ENCODE data around the gene TROAP.
A peak's percentile ranks its signal among the peaks of the same experiment; 100 is the strongest.

The TROAP gene

DNA sequence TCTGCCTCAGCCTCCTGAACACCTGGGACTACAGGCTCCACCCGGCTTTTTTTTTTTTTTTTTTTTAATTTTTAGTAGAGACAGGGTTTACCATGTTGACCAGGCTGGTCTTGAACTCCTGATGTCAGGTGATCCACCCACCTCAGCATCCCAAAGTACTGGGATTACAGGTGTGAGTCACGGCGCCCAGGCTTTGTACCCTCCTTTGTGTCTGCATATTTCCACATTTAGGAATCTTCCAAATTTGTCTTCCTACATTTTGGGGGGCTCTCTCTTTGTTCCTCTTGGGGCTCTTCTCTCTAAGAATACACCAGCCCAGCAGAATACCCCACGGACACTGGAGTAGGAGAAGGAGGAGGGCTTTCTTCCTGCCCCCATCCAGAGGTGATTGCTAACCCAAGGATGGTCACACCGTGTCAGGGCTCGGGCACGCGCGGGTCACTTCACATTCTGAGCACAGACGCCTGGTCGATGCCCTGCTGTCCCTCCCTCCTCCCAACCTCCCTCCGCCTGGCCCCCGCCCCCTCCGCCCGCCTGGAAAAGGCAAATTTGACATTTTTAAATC, 21.5 kb downstream of the TROAP start:
- TF ChIP-seq, protein P1, sequence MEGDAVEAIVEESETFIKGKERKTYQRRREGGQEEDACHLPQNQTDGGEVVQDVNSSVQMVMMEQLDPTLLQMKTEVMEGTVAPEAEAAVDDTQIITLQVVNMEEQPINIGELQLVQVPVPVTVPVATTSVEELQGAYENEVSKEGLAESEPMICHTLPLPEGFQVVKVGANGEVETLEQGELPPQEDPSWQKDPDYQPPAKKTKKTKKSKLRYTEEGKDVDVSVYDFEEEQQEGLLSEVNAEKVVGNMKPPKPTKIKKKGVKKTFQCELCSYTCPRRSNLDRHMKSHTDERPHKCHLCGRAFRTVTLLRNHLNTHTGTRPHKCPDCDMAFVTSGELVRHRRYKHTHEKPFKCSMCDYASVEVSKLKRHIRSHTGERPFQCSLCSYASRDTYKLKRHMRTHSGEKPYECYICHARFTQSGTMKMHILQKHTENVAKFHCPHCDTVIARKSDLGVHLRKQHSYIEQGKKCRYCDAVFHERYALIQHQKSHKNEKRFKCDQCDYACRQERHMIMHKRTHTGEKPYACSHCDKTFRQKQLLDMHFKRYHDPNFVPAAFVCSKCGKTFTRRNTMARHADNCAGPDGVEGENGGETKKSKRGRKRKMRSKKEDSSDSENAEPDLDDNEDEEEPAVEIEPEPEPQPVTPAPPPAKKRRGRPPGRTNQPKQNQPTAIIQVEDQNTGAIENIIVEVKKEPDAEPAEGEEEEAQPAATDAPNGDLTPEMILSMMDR (conservative IDR thresholded peaks at IDR 0.05) = no peak

DNA sequence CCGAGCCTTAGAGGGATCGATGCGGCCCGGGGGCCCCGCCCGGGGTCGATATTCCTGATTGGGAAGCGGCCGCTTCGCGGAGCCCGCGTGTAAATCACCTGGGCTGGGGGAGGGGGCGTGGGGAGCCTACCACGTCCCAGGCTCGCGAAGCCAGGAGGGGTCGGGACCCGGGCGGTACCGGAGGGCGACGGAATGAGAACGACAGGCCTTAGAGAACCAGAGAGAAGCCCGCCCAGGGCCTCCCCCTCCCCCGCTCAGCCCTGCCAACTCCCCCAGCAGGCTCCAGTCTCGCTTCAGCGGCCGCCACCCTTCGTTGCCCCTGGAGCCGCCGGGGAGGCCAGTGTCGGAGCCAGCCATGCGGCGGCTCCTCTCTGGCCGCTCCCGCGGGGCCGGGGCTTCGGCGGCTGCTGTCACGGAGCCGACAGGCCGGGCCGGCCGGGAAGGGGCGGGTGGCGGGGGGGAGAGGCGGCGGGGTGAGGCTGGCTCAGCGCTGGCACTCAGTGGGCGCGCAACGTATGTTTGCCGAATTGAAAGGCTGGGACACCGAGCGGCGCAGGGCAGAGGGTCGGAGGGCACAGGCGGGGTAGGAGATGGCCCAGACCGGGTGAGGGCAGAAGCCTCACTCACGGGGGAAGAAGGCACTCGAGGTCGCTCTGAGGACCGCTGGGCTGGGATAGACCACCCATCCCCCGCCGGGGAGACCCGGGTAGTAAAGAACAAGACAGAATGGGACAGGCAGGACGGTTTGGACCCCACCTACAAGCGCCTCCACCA, 22.2 kb downstream of the TROAP start:
- peak overlapping the region; percentile 58; the same call in 1 of the 2 replicates for H3K27ac ChIP-seq
- TF ChIP-seq, protein P1 (conservative IDR thresholded peaks at IDR 0.05) = no peak

More for the DNA sequence above, 21.5 kb downstream of the TROAP start:
- H3K27ac ChIP-seq = peak overlapping the region; percentile 58; the same call in 1 of the 2 replicates

DNA sequence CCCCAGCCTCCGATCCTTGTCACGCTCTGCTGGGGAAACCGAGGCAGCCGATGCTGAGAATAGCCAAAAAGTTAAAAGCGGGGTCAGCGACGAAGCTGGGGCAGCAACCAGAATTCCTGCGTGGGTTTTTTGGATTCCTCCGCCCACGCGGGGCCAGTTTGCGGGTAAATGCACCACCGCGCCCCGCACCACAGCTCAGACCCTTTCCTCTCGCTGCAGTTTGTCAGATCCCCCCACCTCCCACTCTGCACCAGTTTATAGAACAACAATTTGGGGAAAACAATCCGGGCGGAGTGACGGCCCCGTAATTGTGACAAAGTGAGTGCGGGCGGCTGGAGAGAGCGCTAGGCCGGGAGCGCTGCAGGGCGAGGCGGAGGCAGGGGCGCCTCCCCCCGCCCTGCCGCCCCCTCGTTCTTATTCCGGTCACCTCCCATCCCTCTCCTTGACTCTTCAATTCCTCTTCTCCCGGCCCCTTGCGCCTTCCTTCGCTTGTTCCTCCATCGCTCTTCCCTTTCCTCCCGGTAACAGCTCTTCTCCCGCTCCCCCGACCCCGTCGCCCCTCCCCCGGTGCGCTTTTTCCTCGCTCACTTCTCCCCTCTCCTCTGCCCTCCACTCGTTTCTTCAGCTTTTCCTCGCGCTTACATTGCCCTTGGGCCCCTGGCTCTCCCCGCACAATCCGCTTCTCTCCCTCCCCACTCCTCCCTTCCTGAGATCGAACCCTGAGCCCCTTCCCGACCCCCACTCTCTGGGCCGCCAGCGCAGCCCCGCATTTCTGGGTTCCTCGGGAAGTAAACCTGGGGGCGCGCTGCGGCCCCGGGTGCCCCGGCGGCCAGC, 23.0 kb downstream of the TROAP start:
- peak overlapping the region; percentile 58 for H3K27ac ChIP-seq
- TF ChIP-seq, protein P1 (conservative IDR thresholded peaks at IDR 0.05) = no peak

DNA sequence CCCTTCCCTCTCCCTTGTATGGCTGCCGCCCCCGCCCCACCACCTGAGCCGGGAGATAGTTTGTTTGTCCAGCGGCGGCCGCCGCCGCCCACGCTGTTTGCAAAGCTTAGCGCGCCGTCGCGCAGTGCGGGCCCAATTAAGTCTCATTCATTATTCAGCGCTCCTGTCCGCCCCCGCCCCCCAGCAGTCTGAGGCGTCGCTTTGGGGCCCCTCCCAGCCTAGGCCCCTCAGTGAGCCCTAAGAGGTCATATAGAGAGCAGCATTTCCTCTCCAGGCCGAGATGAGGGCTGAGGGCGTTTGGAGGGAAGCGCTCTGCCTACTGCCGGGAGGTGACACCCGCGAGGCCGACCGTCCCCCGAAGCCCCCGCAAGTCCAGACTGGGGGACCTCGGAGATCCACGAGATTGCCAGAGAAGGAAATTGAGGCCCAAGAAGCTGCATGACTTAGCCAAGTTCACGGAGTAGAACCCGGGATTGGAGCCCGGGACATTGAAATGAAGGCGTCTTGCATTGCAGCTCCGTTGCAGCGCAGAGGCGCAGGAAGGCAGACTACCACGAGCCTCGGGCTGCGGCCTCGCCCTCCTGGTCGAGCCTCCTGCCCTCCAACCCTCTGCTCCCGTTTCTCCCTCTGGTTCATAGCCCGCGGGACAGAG, 23.7 kb downstream of the TROAP start, which contains the start of gene DNAJC22:
Gene DNAJC22, plus strand, starts transcription at position 230 of the 652 bp plus-strand sequence. CDS start 1,985 bp downstream, outside the sequence.
- H3K27ac ChIP-seq = peak within 1 kb of the TSS; percentile 58
- TF ChIP-seq, protein P1 (conservative IDR thresholded peaks at IDR 0.05) = no peak

GRCh38 chr12:49347311-49348193, 24.5 kb downstream of the TROAP start:
- TF ChIP-seq, protein P1 (conservative IDR thresholded peaks at IDR 0.05) = peak; percentile 99

DNA sequence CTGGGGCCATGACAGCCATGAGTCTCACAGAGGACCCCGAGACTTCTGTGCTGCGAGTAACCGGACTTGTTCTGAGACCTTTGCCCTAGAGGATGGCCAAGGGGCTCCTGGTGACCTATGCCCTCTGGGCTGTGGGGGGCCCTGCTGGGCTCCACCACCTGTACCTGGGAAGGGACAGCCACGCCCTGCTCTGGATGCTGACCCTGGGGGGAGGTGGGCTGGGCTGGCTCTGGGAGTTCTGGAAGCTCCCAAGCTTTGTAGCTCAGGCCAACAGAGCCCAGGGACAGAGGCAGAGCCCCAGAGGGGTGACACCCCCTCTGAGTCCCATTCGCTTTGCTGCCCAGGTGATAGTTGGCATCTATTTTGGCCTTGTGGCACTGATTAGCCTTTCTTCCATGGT, 25.7 kb downstream of the TROAP start:
- TF ChIP-seq, protein P1 (conservative IDR thresholded peaks at IDR 0.05) = no peak
- H3K27ac ChIP-seq = no peak overlapping the region

More at GRCh38 chr12:49347311-49348193, 24.5 kb downstream of the TROAP start:
- peak overlapping the region; percentile 58 for H3K27ac ChIP-seq

Measured in VCaP (cell line).